Measurements from ENCODE around the gene EIF4EBP2.

Gene EIF4EBP2

GRCh38 chr10:70462349-70462984 is 58.5 kb downstream of the EIF4EBP2 start:
- DNase-seq, result no peak

- no peak for DNase-seq
Measured at GRCh38 chr10:70465278-70465677, 61.3 kb downstream of the EIF4EBP2 start.

GRCh38 chr10:70465832-70466231 is 61.9 kb downstream of the EIF4EBP2 start:
- DNase-seq, result no peak

- DNase-seq, result no peak
Measured at GRCh38 chr10:70466951-70467350, 63.0 kb downstream of the EIF4EBP2 start.

GRCh38 chr10:70472799-70473454 is 69.0 kb downstream of the EIF4EBP2 start:
- no peak for DNase-seq

GRCh38 chr10:70474780-70475179 is 70.8 kb downstream of the EIF4EBP2 start:
- no peak for DNase-seq

- no peak for DNase-seq
Measured at GRCh38 chr10:70475661-70476060, 71.7 kb downstream of the EIF4EBP2 start.

- no peak for DNase-seq
Measured at GRCh38 chr10:70476249-70477035, 72.5 kb downstream of the EIF4EBP2 start.

- DNase-seq, result peak; percentile 58 to 76 (median 71)
Measured at GRCh38 chr10:70477661-70478162, 73.8 kb downstream of the EIF4EBP2 start.

Data from T-helper 1 cell (primary cell).